HS-27A (cell line): ENCODE results near the gene EN1.

Experiments
- DNase-seq: peaks from one replicate; pipeline ENCODE4 v3.0.0-alpha.2; 2012; ENCODE audit warnings: low read depth, missing footprints

EN1 gene

GRCh38 chr2:118817469-118817868, 30.0 kb downstream of the EN1 start:
- no peak for DNase-seq

DNA sequence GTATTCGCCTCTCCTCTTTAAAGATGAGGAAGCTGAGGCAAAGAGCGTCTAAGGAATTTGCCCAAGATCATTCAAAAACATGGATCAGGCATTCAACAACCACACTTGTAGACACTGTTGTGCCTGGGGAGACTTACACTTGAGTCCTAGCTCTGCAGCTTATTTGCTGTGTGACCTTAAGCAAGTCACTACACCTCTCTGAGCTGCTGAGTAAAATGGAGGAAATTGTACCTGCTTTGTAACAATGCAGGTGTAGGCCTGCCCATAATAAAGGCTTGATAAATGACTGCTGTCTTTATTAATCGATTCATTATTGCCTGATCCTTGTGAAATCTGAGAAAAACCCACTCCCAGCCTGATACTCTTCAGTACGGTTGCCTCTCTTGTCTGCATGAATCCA, 30.8 kb downstream of the EN1 start:
- DNase-seq: no peak

- no peak for DNase-seq
Measured at GRCh38 chr2:118815731-118816130, 31.7 kb downstream of the EN1 start.

- no peak for DNase-seq
Measured at GRCh38 chr2:118815314-118815713, 32.1 kb downstream of the EN1 start.

GRCh38 chr2:118814368-118814767, 33.1 kb downstream of the EN1 start:
- no peak for DNase-seq

GRCh38 chr2:118813601-118814339, 33.7 kb downstream of the EN1 start:
- DNase-seq: no peak

DNA sequence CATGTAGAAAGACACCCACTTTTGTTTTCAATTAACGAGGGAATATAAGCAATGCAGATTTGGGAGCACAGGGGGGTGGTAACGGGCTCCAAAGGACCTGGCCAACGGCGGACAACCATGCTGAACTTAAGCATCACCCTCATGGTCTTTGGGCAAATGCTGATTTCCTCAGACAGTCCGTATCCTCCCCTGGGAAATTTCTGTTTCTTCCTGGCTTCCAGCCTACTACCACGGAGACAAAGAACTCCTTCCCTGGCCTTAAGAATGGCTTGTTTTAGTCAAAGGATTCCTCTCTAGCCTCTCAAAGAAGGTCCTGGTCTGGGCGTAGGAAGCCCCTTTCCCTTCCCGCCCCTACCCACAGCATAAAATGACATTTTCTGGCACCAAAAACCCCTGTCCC, 34.3 kb downstream of the EN1 start:
- no peak for DNase-seq

GRCh38 chr2:118812552-118812951, 34.9 kb downstream of the EN1 start:
- no peak for DNase-seq

- DNase-seq: no peak
Measured at GRCh38 chr2:118811514-118812115, 35.8 kb downstream of the EN1 start.

- DNase-seq: no peak
Measured at GRCh38 chr2:118810766-118811165, 36.7 kb downstream of the EN1 start.

DNA sequence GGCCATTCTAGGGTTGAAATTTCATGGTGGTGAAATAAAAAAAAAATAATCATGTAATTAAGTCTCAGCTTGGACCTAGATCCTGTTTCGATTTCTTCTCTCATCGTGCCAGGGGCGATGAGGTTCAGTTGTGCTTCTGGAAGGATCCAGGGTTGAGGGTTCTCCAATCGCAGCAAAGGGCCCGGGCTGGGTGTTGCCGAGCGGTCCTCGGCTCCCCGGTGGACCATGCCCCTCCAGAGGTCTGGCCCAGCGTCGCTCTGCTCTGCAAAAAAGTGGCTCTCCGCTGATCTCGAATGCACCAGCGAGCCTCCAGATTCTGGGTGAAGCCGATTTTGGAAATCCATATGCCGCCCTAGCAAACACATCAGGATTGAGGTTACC, 39.0 kb downstream of the EN1 start:
- DNase-seq: no peak

DNA sequence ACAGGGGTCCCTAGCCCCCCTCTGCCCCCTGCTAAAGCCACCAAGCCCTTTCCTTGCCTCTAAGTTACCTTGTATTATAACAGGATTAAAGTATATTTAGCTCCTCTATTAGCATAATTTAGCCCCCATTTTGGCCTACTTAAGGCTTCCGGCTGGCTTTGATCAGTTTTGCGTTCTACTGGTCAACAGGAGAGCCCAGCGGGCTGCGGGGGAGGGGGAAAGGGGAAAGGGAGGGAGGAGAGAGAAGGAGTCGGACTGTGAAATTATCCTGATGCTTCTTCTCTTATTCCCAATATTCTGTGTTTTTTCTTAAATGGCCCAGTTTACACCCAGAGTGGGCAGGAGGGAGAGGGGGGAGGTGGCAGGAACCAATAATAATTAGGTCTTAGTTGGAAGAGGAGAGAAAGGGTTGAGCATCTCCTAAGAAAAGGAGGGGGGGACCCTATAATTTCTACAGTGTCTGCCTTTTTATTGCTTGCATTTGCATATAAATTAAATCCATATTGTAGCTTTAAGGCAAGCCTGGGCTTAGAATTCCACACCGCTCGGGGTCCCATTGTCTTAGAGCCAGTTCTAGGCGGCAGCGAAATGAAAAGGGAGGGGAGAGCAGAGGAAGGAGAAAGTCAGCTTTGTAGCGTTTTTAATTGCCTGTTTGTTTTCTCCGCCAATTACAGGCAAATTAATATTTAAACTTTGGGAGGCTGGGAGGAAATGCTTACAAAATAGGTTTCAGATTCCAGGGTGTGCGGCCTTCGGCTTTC, 39.6 kb downstream of the EN1 start:
- DNase-seq: no peak

DNA sequence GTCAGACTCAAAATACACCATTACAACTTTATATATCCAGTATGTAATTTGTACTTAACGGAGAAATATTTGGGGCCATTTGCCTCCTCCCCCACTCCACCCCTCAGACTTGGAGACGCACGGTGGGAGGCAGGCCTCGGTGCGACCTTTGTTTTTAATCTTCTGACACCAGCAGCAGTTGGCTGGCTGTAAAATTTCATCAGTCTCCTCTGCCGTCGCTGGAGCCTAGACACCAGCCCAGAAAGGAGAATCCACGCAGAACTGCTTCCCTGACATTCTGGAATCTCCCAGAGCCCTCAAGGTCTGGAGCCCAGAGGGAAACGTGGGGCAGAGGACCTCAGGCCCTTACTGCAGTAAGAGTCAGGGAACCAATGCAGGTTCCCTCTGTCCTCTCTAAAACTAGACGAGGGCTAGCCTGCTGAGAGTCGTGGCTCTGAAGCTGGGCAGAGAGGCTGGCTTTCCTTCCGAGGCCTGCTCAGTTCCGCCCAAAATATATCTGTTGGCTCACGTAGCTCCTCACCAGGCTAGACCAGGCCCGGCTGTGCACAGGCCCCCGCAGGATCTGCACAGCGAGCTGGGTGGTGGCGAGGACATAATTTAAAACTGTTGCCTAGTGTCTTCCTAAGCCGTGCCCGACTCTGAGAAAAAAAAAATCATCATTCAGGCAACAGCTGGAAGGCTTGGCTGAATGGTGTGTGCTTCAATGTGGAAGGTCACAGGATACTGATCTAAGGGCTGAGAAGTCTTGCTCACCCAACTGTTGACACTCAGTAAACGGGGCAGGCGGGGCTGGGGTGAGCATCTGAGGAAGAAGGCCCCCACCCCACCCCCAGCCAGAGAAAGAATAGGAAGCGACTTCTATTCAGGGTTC, 40.4 kb downstream of the EN1 start:
- no peak for DNase-seq

- DNase-seq: no peak
Measured at GRCh38 chr2:118805064-118805690, 42.3 kb downstream of the EN1 start.

DNA sequence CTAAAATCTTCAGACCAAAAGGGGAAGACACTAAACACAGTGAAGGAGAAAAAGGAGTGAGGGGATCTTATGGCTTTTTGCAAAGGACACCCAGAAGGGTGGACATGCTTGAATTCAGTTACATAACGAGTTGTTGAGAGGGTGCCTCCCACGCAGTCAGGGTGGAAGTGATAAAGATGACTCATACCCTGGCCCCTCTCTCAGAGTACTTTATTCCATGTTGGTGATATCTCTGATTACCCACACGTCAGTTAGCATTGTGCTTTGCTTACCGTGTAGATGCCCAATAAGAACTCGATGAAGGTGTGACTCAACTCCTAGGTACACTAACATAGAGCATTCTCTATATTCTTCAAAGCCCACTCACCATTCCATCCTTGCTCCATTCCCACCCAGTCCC, 44.4 kb downstream of the EN1 start:
- no peak for DNase-seq

DNA sequence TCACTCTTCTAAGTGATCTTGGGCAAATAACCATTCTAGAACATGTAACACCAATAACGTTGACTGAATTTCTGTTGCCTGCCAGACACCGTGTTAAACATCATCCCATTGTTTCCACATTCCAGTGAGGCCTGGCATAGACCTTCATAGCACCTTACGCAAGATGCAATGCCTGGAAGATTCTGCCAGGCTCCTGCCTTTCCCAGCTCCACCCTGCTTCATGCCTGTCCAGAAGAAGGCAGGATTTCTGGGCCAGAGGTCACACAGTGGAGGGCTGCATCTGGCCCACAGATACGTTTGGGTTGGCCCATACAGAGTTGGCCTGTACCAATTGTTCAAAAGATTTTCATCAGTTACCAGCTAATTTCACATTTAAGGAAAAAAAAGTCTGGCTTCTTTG, 46.3 kb downstream of the EN1 start:
- no peak for DNase-seq

GRCh38 chr2:118800736-118801135, 46.7 kb downstream of the EN1 start:
- DNase-seq: peak; percentile 20

DNA sequence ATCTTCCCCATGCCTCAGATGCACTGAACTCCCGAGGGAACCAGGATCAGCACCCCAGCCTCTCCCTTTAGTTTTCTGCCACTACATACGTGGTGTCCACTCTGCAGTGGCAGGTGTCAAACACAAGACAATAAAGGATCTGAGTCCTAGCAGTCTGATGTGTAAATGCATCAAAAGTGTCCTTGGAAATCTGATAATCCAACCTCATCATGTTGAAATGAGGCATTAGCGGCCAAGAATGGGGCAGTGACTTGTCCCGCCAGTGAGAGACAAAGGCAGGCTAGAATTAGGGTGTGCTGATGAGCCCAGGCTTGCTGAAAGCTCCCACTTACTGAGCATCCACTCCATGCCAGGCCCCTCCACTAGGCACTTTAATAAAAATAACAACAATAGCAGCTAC, 52.9 kb downstream of the EN1 start:
- no peak for DNase-seq
